Measurements from ENCODE around the gene HAVCR2. TPM values are rescaled to one million over a fixed set of nuclear protein-coding genes. Genes with fewer than 3 reads are reported as not detected.
"Not testable (repeated sequence)": the region's sequence is repeated elsewhere in the genome, so short reads cannot be mapped to it uniquely, and the experiment has no call there.

HAVCR2 gene
- total and polyA plus RNA-seq, 10 of the 15 experiments (the other 5 are each of a cell fraction or from before 2014, with no cell fraction given), result 5.2 to 7.5 (median 6.9) TPM

DNA sequence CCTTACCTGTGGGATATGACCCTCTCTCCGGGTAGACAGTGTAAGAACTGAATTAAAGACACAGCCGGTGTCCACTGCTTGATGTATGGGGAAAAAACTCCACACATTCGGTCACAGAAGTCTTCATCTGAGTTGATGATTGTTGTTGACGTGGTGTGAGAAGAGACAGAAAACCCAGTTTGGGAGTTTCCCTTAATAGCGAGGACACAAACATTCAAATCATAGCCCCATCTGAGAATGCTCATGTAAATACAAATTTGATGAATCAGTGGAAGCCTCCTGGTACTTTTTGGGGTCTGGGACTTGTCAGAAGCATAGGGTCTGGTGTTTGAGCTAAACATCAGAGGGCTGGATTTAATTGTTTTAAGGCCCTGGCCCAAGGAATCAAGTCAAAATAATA lies 60.9 kb downstream of the HAVCR2 start (continued):
- no peak for TF ChIP-seq HSF1 (IDR thresholded peaks at IDR 0.05; ENCODE audit: low read depth, low read length)

GRCh38 chr5:157047016-157047415 lies 61.8 kb downstream of the HAVCR2 start:
- H3K4me1 ChIP-seq (ENCODE audit: control insufficient read depth, insufficient read depth, low read length); H4K20me1 ChIP-seq (ENCODE audit: control insufficient read depth, insufficient read depth); H2AFZ ChIP-seq (ENCODE audit: control insufficient read depth, low read depth, low read length); H3K27ac ChIP-seq (ENCODE audit: control insufficient read depth, insufficient read depth); DNase-seq (ENCODE audit: low read depth, low spot score); in situ Hi-C loops (cut with MboI); H3K79me2 ChIP-seq (ENCODE audit: control insufficient read depth, insufficient read depth, low read length); H3K4me3 ChIP-seq; H3K36me3 ChIP-seq (ENCODE audit: control insufficient read depth in 2 of 2, insufficient read depth in 2 of 2, low read length in 1 of 2); FAIRE-seq; ATAC-seq; H3K9ac ChIP-seq (ENCODE audit: control insufficient read depth, insufficient read depth, low read length); H3K4me2 ChIP-seq (ENCODE audit: control insufficient read depth, insufficient read depth); intact Hi-C loops (cut with micrococcal nuclease; ENCODE audit: unreplicated experiment); RAD21 ChIA-PET (ENCODE audit: unreplicated experiment); BruUV-seq (replicated peaks); POLR2A ChIA-PET; H3K27me3 ChIP-seq (replicated peaks in 1 of 2; ENCODE audit: control insufficient read depth in 2 of 2, insufficient read depth in 2 of 2, low read length in 1 of 2); H3K9me3 ChIP-seq (replicated peaks; ENCODE audit: control insufficient read depth, insufficient read depth, low read length): not testable (repeated sequence)
- ChIA-PET SMC1A (ENCODE audit: uncharacterized antibody, unreplicated experiment) (interaction anchor here (1.4 kb wide), 1 partner anchor 10 kb away, joined by 4 read pairs; no protein-coding TSS in a partner anchor), CTCF (interaction anchor here (2.2 kb wide), 1 partner anchor 85 kb away, joined by 5 read pairs; no protein-coding TSS in a partner anchor)
- 42% methylated on average over 4 of the region's 4 CpGs for WGBS (ENCODE audit: insufficient coverage, insufficient replicate concordance, low lambda C conversion rate, missing lambda C conversion rate)

GRCh38 chr5:157046041-157046440 lies 62.8 kb downstream of the HAVCR2 start:
- POLR2A ChIA-PET, result no interaction called here

More at GRCh38 chr5:157046041-157046440, 62.8 kb downstream of the HAVCR2 start:
- Histone ChIP-seq H3K4me2 (ENCODE audit: control insufficient read depth, insufficient read depth) (no peak overlapping the region), H3K4me1 (ENCODE audit: control insufficient read depth, insufficient read depth, low read length) (no peaks in the 10 kb centered on the region), H4K20me1 (ENCODE audit: control insufficient read depth, insufficient read depth) (no peaks in the 10 kb centered on the region), H2AFZ (ENCODE audit: control insufficient read depth, low read depth, low read length) (no peak overlapping the region), H3K36me3 (ENCODE audit: control insufficient read depth in 2 of 2, insufficient read depth in 2 of 2, low read length in 1 of 2) (no peaks in the 10 kb centered on the region), H3K4me3 (no peak overlapping the region), H3K9ac (ENCODE audit: control insufficient read depth, insufficient read depth, low read length) (no peak overlapping the region), H3K27ac (ENCODE audit: control insufficient read depth, insufficient read depth) (no peak overlapping the region), H3K9me3 (replicated peaks; ENCODE audit: control insufficient read depth, insufficient read depth, low read length) (no peaks in the 10 kb centered on the region), H3K27me3 (replicated peaks in 1 of 2; ENCODE audit: control insufficient read depth in 2 of 2, insufficient read depth in 2 of 2, low read length in 1 of 2) (no peaks in the 10 kb centered on the region; a peak in 1 of 4 replicates), H3K79me2 (ENCODE audit: control insufficient read depth, insufficient read depth, low read length) (no peaks in the 10 kb centered on the region)
- in situ Hi-C loops (cut with MboI), result no loop called here
- BruUV-seq (replicated peaks), result no TSS peak
- intact Hi-C loops (cut with micrococcal nuclease; ENCODE audit: unreplicated experiment), result no loop called here
- DNase-seq (ENCODE audit: low read depth, low spot score), result no peak
- ATAC-seq, result peak; percentile 36; the same call in 1 of the 3 replicates
- ChIA-PET SMC1A (ENCODE audit: uncharacterized antibody, unreplicated experiment) (interaction anchor here (1.0 to 1.1 kb wide), 3 partner anchors 11 to 207 kb away, joined by 3 read pairs; no protein-coding TSS in a partner anchor), CTCF (interaction anchor here (1.1 to 2.2 kb wide), 2 partner anchors 17 to 86 kb away, joined by 5 read pairs; no protein-coding TSS in a partner anchor), RAD21 (ENCODE audit: unreplicated experiment) (no interaction called here)
- FAIRE-seq, result no peak
- TF ChIP-seq TAF1 (IDR thresholded peaks at IDR 0.05; ENCODE audit: borderline replicate concordance, low read depth, low read length) (no peak), MEF2B (IDR thresholded peaks at IDR 0.05; ENCODE audit: partially characterized antibody, poor library complexity, severe bottlenecking) (no peak), SREBF2 (IDR thresholded peaks at IDR 0.05; ENCODE audit: low read length) (no peak), ZBTB4 (CRISPR knock-in tag; IDR thresholded peaks at IDR 0.05) (no peak), SUPT20H (IDR thresholded peaks at IDR 0.05; ENCODE audit: borderline replicate concordance, control insufficient read depth, low read depth, low read length) (no peak), BMI1 (IDR thresholded peaks at IDR 0.05; ENCODE audit: borderline replicate concordance) (no peak), ZSCAN29 (IDR thresholded peaks at IDR 0.05) (no peak)
- TF ChIP-seq, protein P1, sequence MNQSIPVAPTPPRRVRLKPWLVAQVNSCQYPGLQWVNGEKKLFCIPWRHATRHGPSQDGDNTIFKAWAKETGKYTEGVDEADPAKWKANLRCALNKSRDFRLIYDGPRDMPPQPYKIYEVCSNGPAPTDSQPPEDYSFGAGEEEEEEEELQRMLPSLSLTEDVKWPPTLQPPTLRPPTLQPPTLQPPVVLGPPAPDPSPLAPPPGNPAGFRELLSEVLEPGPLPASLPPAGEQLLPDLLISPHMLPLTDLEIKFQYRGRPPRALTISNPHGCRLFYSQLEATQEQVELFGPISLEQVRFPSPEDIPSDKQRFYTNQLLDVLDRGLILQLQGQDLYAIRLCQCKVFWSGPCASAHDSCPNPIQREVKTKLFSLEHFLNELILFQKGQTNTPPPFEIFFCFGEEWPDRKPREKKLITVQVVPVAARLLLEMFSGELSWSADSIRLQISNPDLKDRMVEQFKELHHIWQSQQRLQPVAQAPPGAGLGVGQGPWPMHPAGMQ (IDR thresholded peaks at IDR 0.05; ENCODE audit: borderline replicate concordance), result no peak
- WGBS (ENCODE audit: insufficient coverage, insufficient replicate concordance, low lambda C conversion rate, missing lambda C conversion rate), result 97% methylated on average over 3 of the region's 3 CpGs

Measured in GM12878 (cell line).